Lower lobe of right lung (tissue), 2 donors: ENCODE data around the gene GRIK5. TPM values are rescaled to one million over a fixed set of nuclear protein-coding genes. Genes with fewer than 3 reads are reported as not detected.
"Not testable (repeated sequence)": the region's sequence is repeated elsewhere in the genome, so short reads cannot be mapped to it uniquely, and the experiment has no call there.

Source experiments
- ATAC-seq, 2 donors: fragments of 200-7000 bp; cut with Tn5 transposase; one replicate each; pipeline ENCODE4 v1.9.1; 2020 to 2022; ENCODE audit warnings: mild to moderate bottlenecking in 2 of 2, moderate library complexity in 2 of 2
- DNase-seq: peaks from one replicate; pipeline ENCODE4 v3.0.0-alpha.2; 2020
- H3K27ac ChIP-seq: fragments of 200-600 bp; one replicate; pipeline ENCODE4 v1.8.0; 2022
- H3K27me3 ChIP-seq: fragments of 200-600 bp; one replicate; pipeline ENCODE4 v1.8.0; 2022; ENCODE audit warnings: low read depth
- H3K36me3 ChIP-seq: fragments of 200-600 bp; one replicate; pipeline ENCODE4 v1.8.0; 2022; ENCODE audit warnings: mild to moderate bottlenecking
- H3K4me1 ChIP-seq: fragments of 200-600 bp; one replicate; pipeline ENCODE4 v1.8.0; 2022
- H3K4me3 ChIP-seq: fragments of 200-600 bp; one replicate; pipeline ENCODE4 v1.8.0; 2022; ENCODE audit warnings: mild to moderate bottlenecking
- H3K9me3 ChIP-seq: fragments of 200-600 bp; one replicate; pipeline ENCODE4 v1.8.0; 2022
- CTCF ChIP-seq: fragments of 200-600 bp; IDR thresholded peaks from one replicate; pipeline ENCODE4 v1.8.0; 2022; ENCODE audit warnings: antibody characterized with exemption, mild to moderate bottlenecking
- intact Hi-C: fragments of 100-400 bp; cut with DNase I; formaldehyde crosslinking; loops from one replicate; pipeline ENCODE4 v1.11.0; 2022
- total RNA-seq: library from RNA; stranded (reverse); fragmentation: NEBNext Ultra II Directional; extraction: Animal tissue kit (Norgen Biotek cat#: 25700); gene quantifications from one replicate; pipeline ENCODE4 v1.2.1, GENCODE V29; 2021
- donor health status: DM: no; HTN: yes; CAD: no; lungs with severe emphysema.

Gene GRIK5
- total RNA-seq, 1 donor from 2014 or later = 0.41 TPM

- no peak overlapping the region for H3K4me3 ChIP-seq
- ATAC-seq = no peak
- peaks cover 12% of the 10 kb centered on the region for H3K4me1 ChIP-seq
- no peak for TF ChIP-seq CTCF
- H3K36me3 ChIP-seq = no peaks in the 10 kb centered on the region
- H3K9me3 ChIP-seq = no peaks in the 10 kb centered on the region
- no peak for DNase-seq
- intact Hi-C loops = no loop called here
- peaks cover 76% of the 10 kb centered on the region for H3K27me3 ChIP-seq
- no peak overlapping the region for H3K27ac ChIP-seq
Measured at GRCh38 chr19:41994994-41995958, 74.7 kb downstream of the GRIK5 start.

DNA sequence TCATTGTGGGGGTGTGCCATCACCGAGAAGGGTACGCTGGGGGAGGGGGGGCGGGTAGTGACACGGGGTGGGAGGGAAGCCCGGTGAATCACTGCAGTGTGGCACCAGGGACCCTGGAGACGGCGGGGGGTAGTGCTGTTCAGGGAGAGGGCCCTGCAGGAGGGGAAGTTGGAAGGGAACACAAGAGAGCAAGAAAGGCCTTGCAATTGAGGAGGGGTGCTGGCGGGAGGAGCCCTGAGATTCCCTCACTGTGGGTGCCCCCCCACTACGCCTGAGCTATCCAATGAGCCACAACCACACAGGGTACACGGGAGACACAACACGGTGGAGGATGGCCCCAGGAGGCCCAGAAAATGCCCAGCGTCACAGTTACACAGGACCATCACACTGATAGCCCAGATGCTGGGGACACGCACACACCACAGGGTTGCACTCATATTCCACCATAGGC is 75.5 kb downstream of the GRIK5 start:
- peaks cover 68% of the 10 kb centered on the region for H3K27me3 ChIP-seq
- TF ChIP-seq CTCF = no peak
- H3K4me3 ChIP-seq = peak overlapping the region; percentile 53
- peaks cover 12% of the 10 kb centered on the region for H3K4me1 ChIP-seq
- no peaks in the 10 kb centered on the region for H3K36me3 ChIP-seq
- no peak for ATAC-seq
- no peaks in the 10 kb centered on the region for H3K9me3 ChIP-seq
- intact Hi-C loops = no loop called here
- DNase-seq = no peak
- no peak overlapping the region for H3K27ac ChIP-seq

DNA sequence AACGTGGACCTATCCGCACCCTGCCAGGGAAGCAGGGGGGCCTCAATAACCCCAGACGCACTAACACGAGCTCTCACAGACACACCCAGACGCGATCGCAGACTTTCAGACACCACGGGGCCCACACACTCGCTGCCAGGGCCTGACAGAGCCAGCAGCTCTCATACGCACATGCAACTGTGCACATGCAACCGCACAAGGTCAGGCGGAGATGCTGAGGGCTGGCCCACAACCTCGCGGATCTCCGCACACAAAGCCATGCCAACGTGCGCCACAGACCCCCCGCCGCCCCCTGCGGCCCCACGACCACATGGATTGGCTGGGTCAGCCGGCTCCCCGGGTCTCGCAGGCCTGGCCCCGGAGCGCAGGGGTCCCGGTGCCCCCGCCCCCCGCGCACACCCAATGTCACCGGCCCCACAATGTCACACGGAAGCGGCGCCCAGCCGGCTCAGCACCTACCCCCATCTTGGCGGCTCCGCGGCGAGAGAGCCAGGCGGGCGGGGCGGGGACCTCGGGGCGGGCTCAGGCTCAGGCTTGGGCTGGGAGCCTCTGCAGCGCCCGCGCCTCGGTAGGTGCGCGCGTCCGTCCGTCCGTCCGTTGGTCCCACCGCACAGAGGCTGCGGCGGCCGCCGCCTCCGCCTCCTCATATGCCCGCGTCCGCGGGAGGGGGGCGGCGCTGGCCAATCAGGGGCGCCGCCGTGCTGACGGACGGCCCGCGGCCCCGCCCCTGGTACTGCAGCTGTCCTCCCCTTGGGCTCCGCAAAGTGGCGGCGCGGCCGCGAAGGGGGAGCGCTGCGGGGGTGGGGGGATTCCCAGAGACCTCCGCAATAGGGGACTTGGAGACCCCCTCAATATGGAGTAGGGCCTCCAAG is 76.2 kb downstream of the GRIK5 start, which contains the start of gene ATP1A3:
Gene ATP1A3 (minus strand): TSS at position 619 of the 872 bp plus-strand sequence. CDS start 154 bp downstream, at position 465.
- Histone ChIP-seq H3K27ac (no peak within 1 kb of the TSS), H3K36me3 (no peaks in the 10 kb centered on the region), H3K27me3 (peaks cover 66% of the 10 kb centered on the region), H3K9me3 (no peaks in the 10 kb centered on the region), H3K4me1 (peaks cover 12% of the 10 kb centered on the region), H3K4me3 (peak within 1 kb of the TSS; percentile 53)
- intact Hi-C loops = no loop called here
- TF ChIP-seq CTCF = no peak
- ATAC-seq (peak; percentile 74), DNase-seq (no peak)

DNA sequence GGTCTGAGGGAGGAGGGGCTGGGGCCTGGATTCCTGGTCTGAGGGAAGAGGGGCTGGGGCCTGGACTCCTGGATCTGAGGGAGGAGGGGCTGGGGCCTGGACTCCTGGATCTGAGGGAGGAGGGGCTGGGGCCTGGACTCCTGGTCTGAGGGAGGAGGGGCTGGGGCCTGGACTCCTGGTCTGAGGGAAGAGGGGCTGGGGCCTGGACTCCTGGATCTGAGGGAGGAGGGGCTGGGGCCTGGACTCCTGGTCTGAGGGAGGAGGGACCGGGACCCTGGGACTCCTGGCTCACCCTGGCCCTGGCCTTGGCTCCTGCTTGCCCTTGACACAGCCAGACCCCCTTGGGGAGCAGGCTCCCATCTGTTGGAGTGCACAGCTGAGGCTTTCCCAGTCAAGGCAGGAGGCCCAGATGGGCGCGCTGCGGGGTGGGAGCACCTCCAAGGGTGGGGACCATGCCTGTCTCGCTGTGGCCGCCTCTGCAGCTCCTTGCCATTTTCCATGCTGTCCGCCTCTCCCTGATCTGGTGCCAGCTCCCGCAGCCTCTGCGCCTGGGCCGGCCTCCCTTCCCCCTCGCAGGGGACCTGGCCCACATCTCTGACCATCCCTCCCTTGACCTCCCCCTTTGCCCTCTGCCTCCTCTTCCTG is 78.0 kb downstream of the GRIK5 start:
- H3K36me3 ChIP-seq, H3K4me1 ChIP-seq, intact Hi-C loops, ATAC-seq, DNase-seq, H3K4me3 ChIP-seq, H3K27ac ChIP-seq, H3K9me3 ChIP-seq: not testable (repeated sequence)
- H3K27me3 ChIP-seq = peaks cover 50% of the 10 kb centered on the region

GRCh38 chr19:41991025-41991424 is 79.0 kb downstream of the GRIK5 start:
- TF ChIP-seq CTCF = no peak
- Histone ChIP-seq H3K36me3 (no peaks in the 10 kb centered on the region), H3K27me3 (peaks cover 40% of the 10 kb centered on the region), H3K9me3 (no peaks in the 10 kb centered on the region), H3K4me1 (peaks cover 8% of the 10 kb centered on the region), H3K27ac (no peak overlapping the region), H3K4me3 (no peak overlapping the region)
- ATAC-seq = no peak
- intact Hi-C loops = no loop called here
- no peak for DNase-seq
